HG03575 (cell line): ENCODE measurements around the gene POLA1.
A peak's percentile ranks its signal among the peaks of the same experiment; 100 is the strongest.

Source experiments
- ATAC-seq: cut with Tn5 transposase; IDR thresholded peaks from one replicate; pipeline ENCODE4 v1.9.1; 2021; ENCODE audit not compliant: unreplicated experiment, insufficient number of reproducible peaks, low FRiP score; ENCODE audit errors: extremely low read depth

POLA1 gene

GRCh38 chrX:24676403-24677024 lies 17.2 kb upstream of the POLA1 start:
- no peak for ATAC-seq

- no peak for ATAC-seq
These were observed 10.8 kb upstream of the POLA1 start for GRCh38 chrX:24682739-24683432.

- ATAC-seq: no peak
These were observed 9.7 kb upstream of the POLA1 start for GRCh38 chrX:24684048-24684447.

GRCh38 chrX:24692305-24692704 lies 1.4 kb upstream of the POLA1 start:
- no peak for ATAC-seq

GRCh38 chrX:24694825-24695224 lies 1.1 kb downstream of the POLA1 start:
- ATAC-seq: no peak

- ATAC-seq: no peak
These were observed 2.6 kb downstream of the POLA1 start for GRCh38 chrX:24696294-24696693.

GRCh38 chrX:24702362-24703184 lies 8.9 kb downstream of the POLA1 start:
- peak; percentile 95 for ATAC-seq

- ATAC-seq: no peak
These were observed 9.4 kb downstream of the POLA1 start for GRCh38 chrX:24703185-24703494.

GRCh38 chrX:24718771-24719170 lies 25.1 kb downstream of the POLA1 start:
- ATAC-seq: no peak

- ATAC-seq: no peak
These were observed 26.3 kb downstream of the POLA1 start for GRCh38 chrX:24720036-24720435.

GRCh38 chrX:24728530-24728929 lies 34.8 kb downstream of the POLA1 start:
- ATAC-seq: no peak

- no peak for ATAC-seq
These were observed 39.2 kb downstream of the POLA1 start for GRCh38 chrX:24732766-24733500.

- no peak for ATAC-seq
These were observed 47.6 kb downstream of the POLA1 start for GRCh38 chrX:24741330-24741729.

GRCh38 chrX:24748196-24748595 lies 54.5 kb downstream of the POLA1 start:
- ATAC-seq: no peak

- no peak for ATAC-seq
These were observed 66.1 kb downstream of the POLA1 start for GRCh38 chrX:24759786-24760185.

GRCh38 chrX:24760363-24761000 lies 66.8 kb downstream of the POLA1 start:
- no peak for ATAC-seq

- ATAC-seq: no peak
These were observed 67.6 kb downstream of the POLA1 start for GRCh38 chrX:24761306-24761705.

- ATAC-seq: no peak
These were observed 70.3 kb downstream of the POLA1 start for GRCh38 chrX:24763989-24764388.

- ATAC-seq: no peak
These were observed 73.8 kb downstream of the POLA1 start for GRCh38 chrX:24767557-24767956.
